GM15510 (cell line): ENCODE data around the gene NELFCD.
A peak's percentile ranks its signal among the peaks of the same experiment; 100 is the strongest.

ENCODE experiments used
- POLR2A ChIP-seq: IDR thresholded peaks from 3 replicates; pipeline ENCODE4 v1.6.1; 2011; ENCODE audit warnings: borderline replicate concordance; ENCODE audit not compliant: insufficient read length; ENCODE audit errors: extremely low read depth

NELFCD gene, protein sequence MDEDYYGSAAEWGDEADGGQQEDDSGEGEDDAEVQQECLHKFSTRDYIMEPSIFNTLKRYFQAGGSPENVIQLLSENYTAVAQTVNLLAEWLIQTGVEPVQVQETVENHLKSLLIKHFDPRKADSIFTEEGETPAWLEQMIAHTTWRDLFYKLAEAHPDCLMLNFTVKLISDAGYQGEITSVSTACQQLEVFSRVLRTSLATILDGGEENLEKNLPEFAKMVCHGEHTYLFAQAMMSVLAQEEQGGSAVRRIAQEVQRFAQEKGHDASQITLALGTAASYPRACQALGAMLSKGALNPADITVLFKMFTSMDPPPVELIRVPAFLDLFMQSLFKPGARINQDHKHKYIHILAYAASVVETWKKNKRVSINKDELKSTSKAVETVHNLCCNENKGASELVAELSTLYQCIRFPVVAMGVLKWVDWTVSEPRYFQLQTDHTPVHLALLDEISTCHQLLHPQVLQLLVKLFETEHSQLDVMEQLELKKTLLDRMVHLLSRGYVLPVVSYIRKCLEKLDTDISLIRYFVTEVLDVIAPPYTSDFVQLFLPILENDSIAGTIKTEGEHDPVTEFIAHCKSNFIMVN

DNA sequence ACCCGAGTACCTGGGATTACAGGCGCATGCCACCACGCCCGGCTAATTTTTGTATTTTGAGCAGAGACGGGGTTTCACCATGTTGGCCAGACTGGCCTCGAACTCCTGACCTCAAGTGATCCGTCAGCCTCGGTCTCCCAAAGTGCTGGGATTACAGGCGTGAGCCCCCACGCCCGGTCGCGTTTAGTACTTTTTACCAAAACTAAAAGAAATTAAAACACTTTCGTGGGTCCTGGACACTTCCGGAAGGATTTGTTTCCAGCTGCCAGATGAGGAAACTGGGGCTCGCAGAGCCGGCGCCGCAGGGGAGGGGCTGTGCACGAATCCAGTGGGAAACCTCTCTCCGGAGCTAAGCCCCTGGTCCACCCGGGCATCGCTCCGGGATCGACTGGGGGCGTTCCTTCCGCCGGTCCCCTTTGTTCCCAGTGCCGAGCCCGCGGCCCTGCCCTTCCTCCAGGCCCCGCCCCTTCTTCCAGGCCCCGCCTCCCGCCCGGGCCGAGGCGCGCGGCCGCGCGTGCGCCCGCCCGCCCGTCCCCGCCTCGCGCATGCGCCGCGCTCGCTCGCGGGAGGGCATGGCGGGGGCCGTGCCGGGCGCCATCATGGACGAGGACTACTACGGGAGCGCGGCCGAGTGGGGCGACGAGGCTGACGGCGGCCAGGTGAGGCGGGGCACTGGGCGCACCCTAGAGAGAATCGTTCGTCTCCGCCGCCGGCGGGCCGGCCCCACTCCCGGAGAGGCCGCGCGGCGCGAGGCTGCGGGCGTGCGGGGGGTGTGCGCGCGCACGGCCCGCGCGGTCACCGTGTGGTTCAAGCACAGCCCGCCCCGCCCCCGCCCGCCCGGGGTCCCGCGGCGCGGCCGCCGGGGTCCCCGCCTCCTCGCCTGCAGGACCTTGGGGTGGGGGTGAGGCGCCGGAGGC, at the start of gene NELFCD:
NELFCD (plus strand) TSS at position 546 of the 917 bp plus-strand sequence; CDS start at position 600, 54 bp downstream.
- TF ChIP-seq POLR2A: peak; percentile 90

- no peak for TF ChIP-seq POLR2A
Observed at GRCh38 chr20:58932170-58932569, 48.9 kb upstream of the NELFCD start.

DNA sequence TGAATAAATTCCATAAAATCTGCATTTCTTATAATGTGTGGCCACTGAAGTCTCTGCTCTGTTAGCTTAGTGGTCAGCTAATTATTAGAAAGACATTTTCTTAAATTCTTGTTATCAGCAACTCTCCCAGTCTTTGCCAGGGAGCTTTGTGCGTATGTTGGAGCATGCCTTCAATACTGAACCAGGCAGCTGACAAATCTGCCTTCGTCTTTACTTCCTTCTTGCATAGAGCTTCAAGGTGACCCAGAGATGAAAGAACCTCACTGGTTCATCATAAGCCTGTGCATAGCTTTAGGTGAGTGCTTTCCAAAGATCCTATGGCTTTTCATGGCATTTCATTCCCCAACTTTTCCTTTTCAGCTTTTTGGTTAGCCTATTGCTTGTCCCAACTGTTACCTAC, 43.0 kb upstream of the NELFCD start:
- TF ChIP-seq POLR2A: no peak

- TF ChIP-seq POLR2A: no peak
Observed at GRCh38 chr20:58938541-58938940, 42.5 kb upstream of the NELFCD start.

DNA sequence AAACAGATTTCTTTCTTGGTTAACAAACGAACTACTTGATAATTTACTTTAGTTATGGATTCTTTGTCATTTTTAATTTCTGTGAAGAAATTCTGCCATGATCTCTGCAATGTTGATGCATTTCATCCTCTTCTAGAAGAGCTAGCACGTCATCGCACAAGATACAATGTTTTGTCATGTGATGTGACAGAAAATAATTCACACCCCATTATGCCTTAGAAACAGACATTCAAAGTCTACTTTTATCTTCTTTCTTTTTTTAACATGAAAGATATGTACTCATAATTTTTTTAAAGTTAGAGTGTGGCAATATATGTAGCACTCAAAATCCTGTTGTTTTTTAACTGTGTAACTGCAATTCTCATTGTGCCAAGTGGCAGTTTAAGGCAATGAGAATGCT, 39.6 kb upstream of the NELFCD start:
- no peak for TF ChIP-seq POLR2A

DNA sequence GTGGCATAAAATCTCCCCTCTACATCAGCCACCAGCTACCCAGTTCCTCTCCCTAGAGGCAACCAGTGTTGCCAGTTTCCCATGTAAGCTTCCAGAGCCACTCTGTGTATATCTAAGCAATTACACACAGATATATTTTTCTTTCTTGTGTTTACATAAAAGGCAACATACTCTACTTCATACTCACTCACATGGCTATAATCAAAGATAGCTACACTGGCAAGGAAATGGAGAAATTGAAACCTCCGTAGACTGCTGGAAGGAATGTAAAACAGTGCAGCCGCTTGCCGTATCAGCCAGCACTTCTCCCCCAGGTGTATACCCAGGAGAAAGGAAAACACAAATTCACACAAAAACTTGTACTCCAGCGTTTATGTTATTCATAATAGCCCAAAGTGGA, 38.5 kb upstream of the NELFCD start:
- TF ChIP-seq POLR2A: no peak

DNA sequence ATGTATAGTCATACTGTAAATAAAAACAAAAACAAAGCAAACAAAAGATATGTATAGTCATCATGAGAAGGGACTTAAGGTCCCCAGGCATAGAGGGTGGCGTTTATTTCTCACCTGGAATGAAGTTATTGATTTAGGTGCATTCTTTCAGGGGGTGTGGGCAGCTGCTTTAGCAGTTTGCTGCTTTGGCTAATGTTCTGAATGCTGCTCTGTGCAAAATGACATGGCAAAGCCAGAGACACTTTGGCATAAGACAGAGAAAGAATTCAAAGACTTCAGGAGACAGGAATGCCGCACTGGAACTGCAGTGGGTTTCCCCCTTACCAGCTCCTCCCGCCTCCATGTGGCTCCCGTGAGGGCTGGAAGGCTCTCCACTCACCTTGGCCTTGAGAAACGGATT, 36.4 kb upstream of the NELFCD start:
- TF ChIP-seq POLR2A: no peak

DNA sequence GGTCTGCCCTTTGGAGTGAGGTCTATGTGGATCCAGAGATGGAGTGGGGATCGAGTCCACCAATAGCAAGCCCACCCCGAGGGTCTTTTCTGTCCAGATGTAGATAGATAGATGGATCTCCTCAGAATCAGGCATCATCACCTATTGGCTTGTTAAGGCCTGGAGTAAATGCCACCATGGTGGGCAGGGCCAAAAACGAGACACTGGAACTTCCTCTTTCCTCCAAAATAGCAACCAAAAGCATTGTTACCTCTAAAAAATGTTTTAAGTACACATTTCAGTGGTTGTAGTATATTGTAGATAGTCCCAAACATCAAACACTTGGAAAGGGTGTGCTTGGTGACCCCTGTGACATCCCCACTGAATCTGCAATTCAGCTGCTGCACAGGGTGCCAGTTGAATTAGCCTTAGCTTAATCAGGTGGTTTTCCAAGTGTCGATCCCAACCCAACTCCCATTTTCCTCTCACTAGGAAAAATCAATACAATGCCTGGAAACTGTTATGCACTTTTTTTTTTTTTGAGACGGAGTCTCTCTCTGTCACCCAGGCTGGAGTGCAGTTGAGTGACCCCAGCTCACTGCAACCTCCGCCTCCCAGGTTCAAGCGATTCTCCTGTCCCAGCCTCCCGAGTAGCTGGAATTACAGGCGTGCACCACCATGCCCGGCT, 35.0 kb upstream of the NELFCD start:
- TF ChIP-seq POLR2A: no peak

GRCh38 chr20:58950603-58951002, 30.5 kb upstream of the NELFCD start:
- no peak for TF ChIP-seq POLR2A

GRCh38 chr20:58953050-58953449, 28.0 kb upstream of the NELFCD start:
- no peak for TF ChIP-seq POLR2A

- TF ChIP-seq POLR2A: no peak
Observed at GRCh38 chr20:58956078-58956477, 25.0 kb upstream of the NELFCD start.

DNA sequence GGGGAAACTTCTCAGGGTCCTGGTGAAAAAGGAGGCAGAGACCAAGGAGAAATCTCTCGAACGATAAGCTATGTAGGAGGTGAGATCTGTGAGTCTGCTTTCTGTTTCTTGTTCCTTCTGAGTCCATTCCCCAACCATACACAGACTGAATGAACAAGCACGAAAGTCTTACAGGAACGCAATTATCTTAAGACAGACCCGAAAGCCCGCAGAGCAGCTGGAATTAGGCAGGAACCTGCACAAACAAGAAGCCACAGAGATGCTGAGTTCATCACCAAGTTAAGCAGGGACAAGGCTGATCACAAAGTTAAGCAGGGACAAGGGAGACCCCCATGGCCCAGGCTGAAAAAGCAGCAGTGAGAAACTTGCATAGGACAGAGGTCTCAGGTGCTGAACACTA, 21.4 kb upstream of the NELFCD start:
- TF ChIP-seq POLR2A: no peak

GRCh38 chr20:58963060-58963584, 17.9 kb upstream of the NELFCD start:
- TF ChIP-seq POLR2A: no peak

DNA sequence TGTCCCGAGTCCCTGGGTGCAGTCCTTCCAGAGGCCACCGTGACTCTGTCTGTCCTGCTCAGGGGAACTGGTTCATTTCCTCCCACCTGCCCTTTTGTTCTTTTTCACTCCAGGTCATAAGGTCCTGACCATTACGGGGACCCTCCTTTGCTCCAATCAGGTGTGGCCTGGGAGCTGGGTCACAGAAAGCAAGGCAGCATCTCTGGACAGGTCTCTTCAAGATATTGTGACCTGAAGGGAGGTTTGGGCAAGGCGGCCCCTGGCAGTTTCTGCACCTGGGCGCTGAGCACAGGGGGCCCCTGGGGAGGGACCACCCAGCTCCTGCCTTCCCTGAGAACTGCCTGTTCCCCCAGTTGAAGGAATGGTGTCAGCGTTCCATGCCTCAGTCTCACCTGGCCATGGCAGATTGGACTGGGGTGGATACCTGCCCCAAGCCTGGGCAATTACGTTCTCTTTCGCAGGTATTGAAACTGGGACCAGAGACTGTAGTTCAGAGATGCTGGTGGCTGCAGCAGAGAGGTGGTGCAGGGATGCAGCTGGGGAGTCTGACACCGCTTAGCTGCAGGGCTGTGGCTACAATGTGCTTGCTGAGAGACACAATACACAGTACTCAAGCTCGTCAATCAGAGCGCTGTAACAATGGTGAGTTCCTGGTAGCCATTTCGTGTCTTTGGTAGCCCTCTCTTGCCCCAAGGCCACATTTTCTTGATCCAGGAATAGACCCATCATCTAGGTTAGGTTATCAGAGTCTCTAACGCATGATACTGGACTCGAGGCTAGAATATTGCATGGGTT, 15.6 kb upstream of the NELFCD start:
- TF ChIP-seq POLR2A: no peak
